ENCODE results near the gene THOC6. TPM values are rescaled to one million over a fixed set of nuclear protein-coding genes. Genes with fewer than 3 reads are reported as not detected.

Gene THOC6
- total and polyA plus RNA-seq, 8 donors = 23.9 to 38.7 (median 26.9) TPM

DNA sequence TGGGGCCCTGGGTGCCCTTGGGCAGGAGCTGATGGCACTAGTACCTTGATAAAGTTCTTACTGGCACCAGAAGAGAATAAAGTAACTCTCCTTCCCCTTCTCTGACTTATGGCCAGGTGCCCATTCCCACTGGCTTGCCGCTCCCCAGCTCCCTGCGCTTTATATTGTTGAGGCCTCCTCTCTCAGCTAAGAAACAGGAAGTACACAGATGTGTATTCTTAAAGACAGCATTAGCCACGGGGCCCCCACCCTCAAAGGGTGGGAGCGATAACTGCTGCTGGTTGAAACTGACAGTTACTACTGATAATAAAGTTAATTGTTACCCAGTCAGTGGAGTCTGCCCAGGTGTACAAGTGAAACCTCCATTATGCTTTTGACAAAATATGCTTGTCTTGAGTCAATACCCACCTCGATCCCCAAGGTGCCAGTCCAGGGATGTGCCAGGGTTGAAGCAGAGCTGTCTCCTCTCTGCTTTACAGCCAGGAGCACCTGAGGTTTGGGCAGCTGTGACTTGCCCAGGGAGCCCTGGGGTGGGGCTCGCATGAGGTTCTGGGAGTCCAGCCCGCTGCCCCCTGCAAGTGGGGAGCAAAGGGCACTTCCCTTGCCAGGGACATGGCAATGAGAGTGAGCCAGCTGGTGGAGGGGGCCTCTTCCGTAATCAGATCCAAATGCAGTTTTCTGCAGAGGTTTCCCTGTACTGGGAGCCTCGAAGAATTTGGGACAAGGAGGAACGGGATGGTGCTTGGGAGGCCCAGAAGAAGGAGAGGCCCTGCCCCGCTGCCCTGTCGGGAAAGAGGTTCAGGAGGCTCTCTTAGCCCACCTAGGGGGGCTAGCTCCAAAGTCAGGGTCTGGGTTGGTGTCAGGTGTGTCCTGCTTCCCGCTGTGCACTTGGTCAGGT, 16.5 kb upstream of the THOC6 start:
- ATAC-seq (no peak), DNase-seq (no peak)
- no peak for TF ChIP-seq CTCF (IDR thresholded peaks at IDR 0.05)
- Histone ChIP-seq H3K4me3 (peak overlapping the region in 1 of 2 donors; percentile 26), H3K4me1 (peaks cover 7 to 60% of the 10 kb centered on the region in 2 donors), H3K36me3 (no peaks in the 10 kb centered on the region), H3K9me3 (no peaks in the 10 kb centered on the region), H3K27me3 (peaks cover 12 to 74% of the 10 kb centered on the region in 2 donors), H3K27ac (peak overlapping the region in 1 of 2 donors; percentile 89)
- intact Hi-C loops (cut with DNase I) = no loop called here

- TF ChIP-seq CTCF (IDR thresholded peaks at IDR 0.05) = no peak
Measured at GRCh38 chr16:3007957-3008689, 15.7 kb upstream of the THOC6 start.

GRCh38 chr16:3008690-3009037, 15.2 kb upstream of the THOC6 start:
- DNase-seq = no peak
- peaks cover 14 to 88% of the 10 kb centered on the region in 2 donors for H3K27me3 ChIP-seq
- H3K27ac ChIP-seq = peak overlapping the region in 1 of 2 donors; percentile 89
- H3K36me3 ChIP-seq = no peaks in the 10 kb centered on the region
- no peak for TF ChIP-seq CTCF (IDR thresholded peaks at IDR 0.05)
- H3K4me1 ChIP-seq = peaks cover 7 to 62% of the 10 kb centered on the region in 2 donors
- no peak for ATAC-seq
- H3K9me3 ChIP-seq = no peaks in the 10 kb centered on the region
- intact Hi-C loops (cut with DNase I) = no loop called here
- no peak overlapping the region for H3K4me3 ChIP-seq

More at GRCh38 chr16:3007957-3008689, 15.7 kb upstream of the THOC6 start:
- intact Hi-C loops (cut with DNase I) = no loop called here
- no peaks in the 10 kb centered on the region for H3K9me3 ChIP-seq
- DNase-seq (peak in 1 of 4 donors; percentile 74), ATAC-seq (no peak)
- H3K36me3 ChIP-seq = no peaks in the 10 kb centered on the region
- peaks cover 14 to 82% of the 10 kb centered on the region in 2 donors for H3K27me3 ChIP-seq
- H3K4me1 ChIP-seq = peaks cover 7 to 66% of the 10 kb centered on the region in 2 donors
- peak overlapping the region in 1 of 2 donors; percentile 26 for H3K4me3 ChIP-seq
- H3K27ac ChIP-seq = peak overlapping the region in 1 of 2 donors; percentile 89

DNA sequence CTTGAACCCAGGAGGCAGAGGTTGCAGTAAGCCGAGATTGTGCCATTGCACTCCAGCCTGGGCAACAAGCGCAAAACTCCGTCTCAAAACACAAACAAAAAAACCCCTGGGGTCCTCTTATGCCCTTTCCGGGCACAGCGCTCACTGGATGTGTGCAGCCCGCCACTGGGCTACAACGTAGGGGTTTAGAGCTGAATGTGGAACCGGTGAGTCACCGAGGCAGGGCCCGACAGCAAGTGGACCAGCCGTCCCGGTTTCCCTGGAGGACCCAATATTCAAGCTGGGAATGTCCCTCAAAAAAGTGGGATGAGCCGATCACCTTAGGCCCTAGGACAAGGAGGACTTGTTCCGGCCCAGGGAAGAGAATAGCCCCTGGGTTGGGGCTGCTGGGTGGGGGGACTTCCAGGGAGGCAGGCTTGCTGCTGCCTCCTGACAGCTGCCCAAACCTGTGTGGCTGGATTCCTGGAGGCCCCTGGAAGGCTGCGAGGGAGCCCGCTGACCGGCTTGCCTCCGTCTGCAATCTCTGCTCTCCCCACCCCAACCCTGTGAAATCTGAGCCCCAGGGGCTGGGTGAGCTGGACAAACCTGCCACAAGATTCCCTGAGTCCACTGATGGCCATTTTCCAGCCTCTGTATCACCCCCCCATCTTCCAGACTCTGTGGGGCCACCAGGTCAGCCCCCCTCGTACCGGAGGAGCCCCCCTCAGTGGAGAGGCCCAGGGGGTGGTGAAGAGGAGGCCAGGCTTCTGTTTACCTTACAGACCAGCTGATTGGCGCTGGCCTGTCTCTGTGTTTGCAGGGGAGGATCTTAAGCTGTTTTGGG, 14.1 kb upstream of the THOC6 start:
- peak overlapping the region; percentile 72 to 89 for H3K27ac ChIP-seq
- peaks cover 14 to 95% of the 10 kb centered on the region in 2 donors for H3K27me3 ChIP-seq
- intact Hi-C loops (cut with DNase I) = no loop called here
- peaks cover 7 to 62% of the 10 kb centered on the region in 2 donors for H3K4me1 ChIP-seq
- H3K9me3 ChIP-seq = no peaks in the 10 kb centered on the region
- H3K36me3 ChIP-seq = no peaks in the 10 kb centered on the region
- TF ChIP-seq CTCF (IDR thresholded peaks at IDR 0.05) = no peak
- no peak overlapping the region for H3K4me3 ChIP-seq
- DNase-seq = peak in 2 of 4 donors; percentile 79 to 91
- ATAC-seq = peak; percentile 72

Data from left lung (tissue), 10 donors.